ENCODE results near the gene FAM24B.
A peak's percentile ranks its signal among the peaks of the same experiment; 100 is the strongest.
"Not testable (repeated sequence)": the region's sequence is repeated elsewhere in the genome, so short reads cannot be mapped to it uniquely, and the experiment has no call there.

Gene FAM24B, protein sequence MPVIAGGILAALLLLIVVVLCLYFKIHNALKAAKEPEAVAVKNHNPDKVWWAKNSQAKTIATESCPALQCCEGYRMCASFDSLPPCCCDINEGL

GRCh38 chr10:122879339-122880273, at the start of gene FAM24B:
Gene FAM24B, minus strand, starts transcription at chr10:122879581. Its CDS starts 29,066 bp downstream, at chr10:122850515.
- peak; percentile 89 for DNase-seq (ENCODE audit: low read depth)

- no peak for DNase-seq (ENCODE audit: low read depth)
Measured at GRCh38 chr10:122915700-122916099, 36.3 kb upstream of the FAM24B start.

DNA sequence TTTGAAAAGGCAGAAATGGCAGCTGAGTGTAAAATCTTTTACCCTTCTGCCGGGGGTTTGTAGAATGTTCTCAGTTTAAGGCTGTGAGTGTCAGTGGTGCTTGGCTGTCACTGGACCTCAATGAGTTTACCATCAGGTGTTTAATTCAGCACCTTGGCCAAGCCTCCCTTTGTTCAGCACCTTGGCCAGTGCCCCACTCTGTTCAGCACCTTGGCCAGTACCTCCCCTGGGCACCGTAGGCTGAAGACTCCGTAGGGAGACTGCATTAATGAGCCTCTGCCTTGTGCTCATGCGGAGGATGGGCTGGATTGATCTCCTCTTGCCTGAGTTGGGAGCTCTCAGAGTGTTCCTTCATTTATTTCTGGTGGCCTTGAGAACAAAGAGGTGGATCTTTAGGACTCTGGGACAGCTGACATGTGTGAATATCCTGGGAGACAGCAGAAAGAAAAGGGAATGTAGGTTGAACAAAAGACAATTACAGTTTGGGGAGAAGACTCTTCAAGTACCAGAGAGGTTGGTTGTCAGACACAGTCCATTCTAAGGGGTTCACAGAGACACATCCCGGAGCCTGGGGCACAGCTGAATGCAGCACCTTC, 32.6 kb upstream of the FAM24B start:
- DNase-seq (ENCODE audit: low read depth), result peak; percentile 43

GRCh38 chr10:122910310-122910709, 30.9 kb upstream of the FAM24B start, which contains the start of gene FAM24A:
Gene FAM24A, plus strand, starts transcription at chr10:122910610. Its CDS starts 1,025 bp downstream, at chr10:122911635.
- no peak for DNase-seq (ENCODE audit: low read depth)

DNA sequence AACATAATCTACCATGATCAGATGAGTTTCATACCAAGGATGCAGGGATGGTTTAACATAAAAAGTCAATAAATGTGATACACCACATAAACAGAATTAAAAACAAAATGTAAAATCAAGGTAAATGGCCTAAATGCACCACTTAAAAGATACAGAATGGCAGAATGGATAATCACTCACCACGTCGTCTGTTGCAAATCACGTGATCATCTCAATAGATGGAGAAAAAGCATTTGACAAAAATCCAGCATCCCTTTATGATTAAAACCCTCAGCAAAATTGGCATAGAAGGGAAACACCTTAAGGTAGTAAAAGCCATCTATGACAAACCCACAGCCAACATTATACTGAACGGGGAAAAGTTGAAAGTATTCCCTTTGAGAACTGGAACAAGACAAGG, 24.5 kb upstream of the FAM24B start:
- DNase-seq (ENCODE audit: low read depth), result not testable (repeated sequence)

GRCh38 chr10:122894261-122894944, 15.0 kb upstream of the FAM24B start:
- DNase-seq (ENCODE audit: low read depth), result no peak

GRCh38 chr10:122884166-122884565, 4.8 kb upstream of the FAM24B start:
- no peak for DNase-seq (ENCODE audit: low read depth)

DNA sequence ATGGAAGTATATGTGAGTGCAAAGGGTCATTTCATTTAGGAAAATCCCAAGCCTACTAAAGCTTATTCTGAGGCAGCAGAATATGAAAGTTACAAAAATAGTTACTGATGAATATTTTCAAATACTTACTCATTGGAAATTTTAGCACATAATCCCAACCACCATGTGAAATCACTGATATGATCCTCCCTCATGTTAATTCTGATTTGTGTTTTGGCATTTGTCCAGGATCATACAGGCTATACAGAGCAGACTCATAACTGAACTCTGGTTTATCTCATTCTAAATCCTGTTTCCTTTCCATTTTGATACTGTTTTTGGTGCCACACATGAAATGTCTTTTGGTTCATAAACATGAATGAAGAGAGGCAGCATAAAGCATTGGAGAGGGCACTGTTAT, 3.4 kb upstream of the FAM24B start:
- DNase-seq (ENCODE audit: low read depth), result no peak

DNA sequence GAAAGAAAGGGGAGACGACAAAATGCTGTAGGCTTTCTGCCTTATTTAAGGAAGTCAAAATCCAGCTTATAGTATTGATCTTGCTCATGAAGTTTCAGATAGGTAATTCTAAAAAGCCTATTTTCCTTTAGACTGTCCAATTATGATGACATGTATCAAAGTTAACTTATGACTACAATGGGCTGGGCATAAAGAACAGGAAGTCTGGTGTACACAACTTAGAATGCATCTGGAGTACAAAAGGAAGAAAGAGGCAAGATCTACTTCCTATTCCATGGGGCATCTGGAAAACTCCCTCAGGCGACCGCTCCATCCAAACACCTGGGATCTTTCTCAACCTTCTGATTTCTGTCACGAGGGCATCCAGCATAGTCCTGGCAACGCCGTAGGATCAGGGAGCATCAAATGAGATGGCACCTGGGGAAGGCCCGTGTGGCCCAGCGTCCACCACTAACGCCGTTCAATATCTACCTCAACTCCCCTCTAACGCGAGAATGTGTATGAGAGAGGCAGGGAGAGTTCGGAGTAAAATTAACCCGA, 512 bp downstream of the FAM24B start:
- peak; percentile 2 for DNase-seq (ENCODE audit: low read depth)

- peak; percentile 3 for DNase-seq (ENCODE audit: low read depth)
Measured at GRCh38 chr10:122877264-122877663, 2.1 kb downstream of the FAM24B start.

DNA sequence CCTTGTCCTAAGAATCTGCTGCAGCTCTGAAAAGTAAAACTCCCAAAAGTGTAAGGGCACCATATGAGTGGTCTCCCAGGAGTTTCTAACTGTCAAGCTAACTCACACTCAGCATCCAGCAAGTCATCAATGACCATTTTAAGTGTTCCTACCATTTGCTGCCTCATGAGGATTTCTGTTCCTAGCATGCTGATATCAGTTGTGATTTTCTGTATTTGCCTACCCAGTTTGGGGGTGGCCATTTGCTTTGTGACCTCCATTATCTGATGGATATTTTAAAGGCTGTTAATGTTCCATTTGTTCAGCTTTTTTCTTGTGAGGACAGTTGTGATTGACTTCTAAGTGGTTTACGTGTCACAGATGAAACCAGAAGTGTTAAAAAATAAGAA, 2.9 kb downstream of the FAM24B start:
- DNase-seq (ENCODE audit: low read depth), result no peak

GRCh38 chr10:122875843-122876466, 3.4 kb downstream of the FAM24B start:
- DNase-seq (ENCODE audit: low read depth), result no peak

GRCh38 chr10:122871947-122872346, 7.4 kb downstream of the FAM24B start:
- not testable (repeated sequence) for DNase-seq (ENCODE audit: low read depth)

DNA sequence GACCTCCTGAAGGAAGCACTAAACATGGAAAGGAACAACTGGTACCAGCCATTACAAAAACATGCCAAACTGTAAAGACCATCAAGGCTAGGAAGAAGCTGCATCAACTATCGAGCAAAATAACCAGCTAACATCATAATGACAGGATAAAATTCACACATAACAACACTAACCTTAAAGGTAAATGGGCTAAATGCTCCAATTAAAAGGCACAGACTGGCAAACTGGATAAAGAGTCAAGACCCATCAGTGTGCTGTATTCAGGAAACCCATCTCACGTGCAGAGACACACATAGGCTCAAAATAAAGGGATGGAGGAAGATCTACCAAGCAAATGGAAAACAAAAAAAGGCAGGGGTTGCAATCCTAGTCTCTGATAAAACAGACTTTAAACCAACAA, 10.6 kb downstream of the FAM24B start:
- DNase-seq (ENCODE audit: low read depth), result not testable (repeated sequence)

DNA sequence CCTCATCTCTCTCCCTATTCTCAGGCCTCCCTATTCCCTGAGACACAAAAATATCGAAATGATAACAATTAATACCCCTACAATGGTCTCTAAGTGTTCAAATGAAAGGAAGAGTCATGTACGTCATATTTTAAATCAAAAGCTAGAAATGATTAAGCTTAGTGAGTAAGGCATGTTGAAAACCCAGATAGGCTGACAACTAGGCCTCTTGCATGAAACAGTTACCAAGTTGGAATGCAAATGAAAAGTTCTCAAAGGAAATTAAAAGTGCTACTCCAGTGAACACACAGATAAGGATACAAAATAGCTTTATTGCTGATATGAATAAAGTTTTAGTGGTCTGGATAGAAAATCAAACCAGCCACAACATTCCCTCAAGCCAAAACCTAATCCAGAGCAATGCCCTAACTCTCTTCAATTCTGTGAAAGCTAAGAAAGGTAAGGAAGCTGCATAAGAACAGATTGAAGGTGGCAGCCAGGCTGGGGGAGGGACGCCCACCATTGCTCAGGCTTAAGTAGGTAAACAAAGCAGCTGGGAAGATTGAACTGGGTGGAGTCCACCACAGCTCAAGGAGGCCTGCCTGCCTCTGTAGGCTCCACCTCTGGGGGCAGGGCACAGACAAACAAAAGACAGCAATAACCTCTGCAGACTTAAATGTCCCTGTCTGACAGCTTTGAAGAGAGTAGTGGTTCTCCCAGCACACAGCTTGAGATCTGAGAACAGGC, 12.5 kb downstream of the FAM24B start:
- not testable (repeated sequence) for DNase-seq (ENCODE audit: low read depth)

DNA sequence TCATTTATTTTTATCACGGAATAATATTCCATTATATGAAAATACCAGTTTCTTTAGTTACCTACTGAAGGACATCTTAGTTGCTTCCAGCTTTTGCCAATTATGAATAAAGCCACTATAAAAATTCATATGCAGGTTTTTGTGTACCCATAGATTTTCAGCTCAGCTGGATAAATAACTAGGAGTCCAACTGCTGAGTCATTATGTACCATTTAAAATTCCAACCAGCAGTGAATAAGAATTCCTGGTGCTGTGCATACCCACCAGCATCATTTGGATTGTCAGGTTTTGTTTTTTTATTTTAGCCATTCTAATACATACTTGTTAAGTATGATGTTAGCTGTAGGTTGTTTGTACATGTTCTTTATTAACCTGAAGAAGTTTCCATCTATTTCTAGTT, 14.5 kb downstream of the FAM24B start:
- no peak for DNase-seq (ENCODE audit: low read depth)

DNA sequence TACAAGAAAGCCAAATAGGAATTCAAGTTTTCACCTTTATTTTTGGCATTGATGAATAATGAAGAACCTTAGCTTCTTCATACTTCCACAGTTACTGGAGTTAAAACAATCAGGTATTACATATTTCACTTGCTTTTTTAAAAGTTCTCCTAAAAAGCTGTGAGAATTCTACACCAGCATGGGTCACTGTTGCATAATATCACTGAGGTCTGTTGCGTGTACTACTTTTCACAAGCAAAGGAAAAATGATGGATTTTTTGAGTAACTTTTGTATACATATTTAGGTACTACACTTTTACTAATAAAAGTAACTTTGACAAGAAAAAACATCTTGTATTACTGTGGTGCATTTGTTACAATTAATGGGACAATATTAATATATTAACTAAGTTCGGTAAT, 15.2 kb downstream of the FAM24B start:
- no peak for DNase-seq (ENCODE audit: low read depth)

DNA sequence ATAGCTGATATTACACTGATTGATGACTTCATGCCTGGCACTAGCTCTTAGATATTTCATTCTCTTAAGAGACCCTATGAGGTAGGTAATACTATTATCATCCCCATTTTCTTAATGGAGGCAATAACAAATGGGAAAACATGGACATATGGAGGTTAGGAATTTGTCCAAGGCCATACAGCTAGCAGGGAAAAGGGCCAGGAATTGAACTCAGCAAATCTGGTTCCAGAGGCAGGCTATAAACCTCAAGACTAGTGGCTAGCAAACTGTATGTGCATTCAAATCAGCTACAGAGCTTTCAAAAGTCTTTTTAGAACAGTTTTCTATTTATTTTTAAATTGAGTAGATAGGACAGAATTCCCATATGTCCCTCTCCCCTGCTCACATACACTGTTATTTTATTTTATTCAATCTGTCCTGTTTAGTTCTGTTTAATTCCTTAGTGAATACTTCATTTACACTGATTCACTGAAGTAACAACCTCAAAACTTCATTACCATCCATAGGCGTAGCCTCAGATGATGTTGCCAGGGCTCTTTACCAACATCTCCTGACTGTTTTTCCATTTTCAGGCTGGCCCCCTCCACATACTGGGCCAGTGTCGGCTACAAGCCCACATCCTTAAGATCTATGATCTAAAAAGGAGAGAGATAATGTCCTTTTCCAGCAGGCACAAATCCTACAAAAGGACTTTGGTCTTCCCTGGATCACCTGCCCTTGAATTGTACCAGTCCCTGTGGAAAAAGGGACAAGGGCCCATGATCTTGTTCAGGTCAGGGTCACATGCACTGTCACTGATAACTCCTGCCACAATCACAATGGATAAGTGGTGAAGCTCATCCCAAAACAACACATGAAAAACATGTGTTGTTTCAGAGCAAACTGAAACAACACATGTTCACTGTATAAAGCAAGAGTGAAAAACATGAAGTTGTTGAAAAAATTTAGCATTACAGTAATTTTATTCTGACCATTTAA, 15.9 kb downstream of the FAM24B start:
- no peak for DNase-seq (ENCODE audit: low read depth)

GRCh38 chr10:122861711-122862161, 17.6 kb downstream of the FAM24B start:
- DNase-seq (ENCODE audit: low read depth), result no peak

- no peak for DNase-seq (ENCODE audit: low read depth)
Measured at GRCh38 chr10:122859527-122859926, 19.9 kb downstream of the FAM24B start.
